HG03571 (cell line): Measurements from ENCODE around the gene OR6K2.

Experiments used
- ATAC-seq: cut with Tn5 transposase; IDR thresholded peaks from one replicate; pipeline ENCODE4 v1.9.1; 2021; ENCODE audit not compliant: unreplicated experiment

OR6K2 gene

GRCh38 chr1:158686111-158687009 lies 14.1 kb downstream of the OR6K2 start, which contains the start of gene SPTA1:
Gene SPTA1 (minus strand): TSS chr1:158686715. CDS start chr1:158686517, 198 bp downstream.
- ATAC-seq: no peak

- no peak for ATAC-seq
Measured at GRCh38 chr1:158685085-158685484, 15.4 kb downstream of the OR6K2 start.

GRCh38 chr1:158681606-158682005 lies 18.8 kb downstream of the OR6K2 start:
- no peak for ATAC-seq

GRCh38 chr1:158679289-158679688 lies 21.2 kb downstream of the OR6K2 start:
- no peak for ATAC-seq

- no peak for ATAC-seq
Measured at GRCh38 chr1:158675563-158676323, 24.7 kb downstream of the OR6K2 start.

GRCh38 chr1:158674302-158674701 lies 26.1 kb downstream of the OR6K2 start:
- ATAC-seq: no peak

GRCh38 chr1:158666037-158666436 lies 34.4 kb downstream of the OR6K2 start:
- no peak for ATAC-seq

GRCh38 chr1:158654571-158654970 lies 45.9 kb downstream of the OR6K2 start:
- no peak for ATAC-seq

- no peak for ATAC-seq
Measured at GRCh38 chr1:158654086-158654485, 46.4 kb downstream of the OR6K2 start.

- ATAC-seq: no peak
Measured at GRCh38 chr1:158652721-158653334, 47.6 kb downstream of the OR6K2 start.
